SK-N-SH treated with all-trans-retinoic acid at 6 μM for 48 hours (cell line): ENCODE measurements around the gene ST14.

ENCODE experiments used
- ATAC-seq: fragments of 200-7000 bp; cut with Tn5 transposase; 3 replicates; pipeline ENCODE4 v1.9.1; 2020; ENCODE audit warnings: mild to moderate bottlenecking, moderate library complexity
- ARNTL ChIP-seq: fragments of 450-650 bp; formaldehyde crosslinking; IDR thresholded peaks from 2 replicates; pipeline ENCODE4 v1.5.0; 2020; ENCODE audit warnings: low read depth, mild to moderate bottlenecking, moderate library complexity, borderline replicate concordance
- BACH2 ChIP-seq: fragments of 250-450 bp; sonication (Bioruptor Pico); IDR thresholded peaks from 2 replicates; pipeline ENCODE4 v1.9.0; 2021; ENCODE audit warnings: mild to moderate bottlenecking, borderline replicate concordance
- CSDC2 ChIP-seq: fragments of 250-450 bp; sonication (Bioruptor Pico); IDR thresholded peaks from 2 replicates; pipeline ENCODE4 v1.5.0; 2020; ENCODE audit warnings: mild to moderate bottlenecking, moderate library complexity
- CSRNP3 ChIP-seq: fragments of 250-450 bp; sonication (Bioruptor Pico); IDR thresholded peaks from 2 replicates; pipeline ENCODE4 v1.5.1; 2021; ENCODE audit warnings: mild to moderate bottlenecking, moderate library complexity
- ESRRG ChIP-seq: fragments of 250-450 bp; sonication (Bioruptor Pico); IDR thresholded peaks from 2 replicates; pipeline ENCODE4 v1.6.1; 2021; ENCODE audit warnings: mild to moderate bottlenecking
- ISL1 ChIP-seq: fragments of 250-450 bp; sonication (Bioruptor Pico); IDR thresholded peaks from 2 replicates; pipeline ENCODE4 v2.1.2; 2022; ENCODE audit warnings: mild to moderate bottlenecking, moderate library complexity
- OSR1 ChIP-seq: fragments of 250-450 bp; sonication (Bioruptor Pico); IDR thresholded peaks from 2 replicates; pipeline ENCODE4 v1.8.0; 2022; ENCODE audit warnings: moderate library complexity, mild to moderate bottlenecking, inconsistent platforms
- PATZ1 ChIP-seq: fragments of 250-450 bp; sonication (Bioruptor Pico); IDR thresholded peaks from 2 replicates; pipeline ENCODE4 v1.8.0; 2020; ENCODE audit warnings: mild to moderate bottlenecking, moderate library complexity, borderline replicate concordance
- PPARA ChIP-seq: fragments of 250-450 bp; sonication (Bioruptor Pico); IDR thresholded peaks from 2 replicates; pipeline ENCODE4 v1.5.0; 2020; ENCODE audit warnings: mild to moderate bottlenecking, borderline replicate concordance
- RARB ChIP-seq: fragments of 250-450 bp; sonication (Bioruptor Pico); IDR thresholded peaks from 2 replicates; pipeline ENCODE4 v1.8.0; 2021; ENCODE audit warnings: mild to moderate bottlenecking, moderate library complexity
- SNAI2 ChIP-seq: fragments of 250-450 bp; sonication (Bioruptor Pico); IDR thresholded peaks from 2 replicates; pipeline ENCODE4 v1.5.0; 2020; ENCODE audit warnings: mild to moderate bottlenecking, moderate library complexity
- TCF4 ChIP-seq: fragments of 250-450 bp; sonication (Bioruptor Pico); IDR thresholded peaks from 2 replicates; pipeline ENCODE4 v1.8.0; 2021; ENCODE audit warnings: mild to moderate bottlenecking, moderate library complexity, borderline replicate concordance
- ZFP3 ChIP-seq: fragments of 250-450 bp; sonication (Bioruptor Pico); IDR thresholded peaks from 2 replicates; pipeline ENCODE4 v1.5.0; 2020; ENCODE audit warnings: mild to moderate bottlenecking, moderate library complexity
- ZFP30 ChIP-seq: fragments of 450-650 bp; formaldehyde crosslinking; IDR thresholded peaks from 2 replicates; pipeline ENCODE4 v1.5.0; 2022; ENCODE audit warnings: mild to moderate bottlenecking, moderate library complexity
- ZNF70 ChIP-seq: fragments of 450-650 bp; formaldehyde crosslinking; IDR thresholded peaks from 2 replicates; pipeline ENCODE4 v1.5.0; 2020; ENCODE audit warnings: mild to moderate bottlenecking, moderate library complexity
- TF ChIP-seq, protein P1 (sequence below): fragments of 250-450 bp; sonication (Bioruptor Pico); IDR thresholded peaks from 2 replicates; pipeline ENCODE4 v1.5.0; 2020; ENCODE audit warnings: mild to moderate bottlenecking, moderate library complexity

ST14 gene

GRCh38 chr11:130178441-130179339 is 19.1 kb downstream of the ST14 start (continued):
- TF ChIP-seq, protein P1, sequence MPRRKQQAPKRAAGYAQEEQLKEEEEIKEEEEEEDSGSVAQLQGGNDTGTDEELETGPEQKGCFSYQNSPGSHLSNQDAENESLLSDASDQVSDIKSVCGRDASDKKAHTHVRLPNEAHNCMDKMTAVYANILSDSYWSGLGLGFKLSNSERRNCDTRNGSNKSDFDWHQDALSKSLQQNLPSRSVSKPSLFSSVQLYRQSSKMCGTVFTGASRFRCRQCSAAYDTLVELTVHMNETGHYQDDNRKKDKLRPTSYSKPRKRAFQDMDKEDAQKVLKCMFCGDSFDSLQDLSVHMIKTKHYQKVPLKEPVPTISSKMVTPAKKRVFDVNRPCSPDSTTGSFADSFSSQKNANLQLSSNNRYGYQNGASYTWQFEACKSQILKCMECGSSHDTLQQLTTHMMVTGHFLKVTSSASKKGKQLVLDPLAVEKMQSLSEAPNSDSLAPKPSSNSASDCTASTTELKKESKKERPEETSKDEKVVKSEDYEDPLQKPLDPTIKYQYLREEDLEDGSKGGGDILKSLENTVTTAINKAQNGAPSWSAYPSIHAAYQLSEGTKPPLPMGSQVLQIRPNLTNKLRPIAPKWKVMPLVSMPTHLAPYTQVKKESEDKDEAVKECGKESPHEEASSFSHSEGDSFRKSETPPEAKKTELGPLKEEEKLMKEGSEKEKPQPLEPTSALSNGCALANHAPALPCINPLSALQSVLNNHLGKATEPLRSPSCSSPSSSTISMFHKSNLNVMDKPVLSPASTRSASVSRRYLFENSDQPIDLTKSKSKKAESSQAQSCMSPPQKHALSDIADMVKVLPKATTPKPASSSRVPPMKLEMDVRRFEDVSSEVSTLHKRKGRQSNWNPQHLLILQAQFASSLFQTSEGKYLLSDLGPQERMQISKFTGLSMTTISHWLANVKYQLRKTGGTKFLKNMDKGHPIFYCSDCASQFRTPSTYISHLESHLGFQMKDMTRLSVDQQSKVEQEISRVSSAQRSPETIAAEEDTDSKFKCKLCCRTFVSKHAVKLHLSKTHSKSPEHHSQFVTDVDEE (CRISPR knock-in tag), result no peak
- TF ChIP-seq PPARA (CRISPR knock-in tag), result no peak

DNA sequence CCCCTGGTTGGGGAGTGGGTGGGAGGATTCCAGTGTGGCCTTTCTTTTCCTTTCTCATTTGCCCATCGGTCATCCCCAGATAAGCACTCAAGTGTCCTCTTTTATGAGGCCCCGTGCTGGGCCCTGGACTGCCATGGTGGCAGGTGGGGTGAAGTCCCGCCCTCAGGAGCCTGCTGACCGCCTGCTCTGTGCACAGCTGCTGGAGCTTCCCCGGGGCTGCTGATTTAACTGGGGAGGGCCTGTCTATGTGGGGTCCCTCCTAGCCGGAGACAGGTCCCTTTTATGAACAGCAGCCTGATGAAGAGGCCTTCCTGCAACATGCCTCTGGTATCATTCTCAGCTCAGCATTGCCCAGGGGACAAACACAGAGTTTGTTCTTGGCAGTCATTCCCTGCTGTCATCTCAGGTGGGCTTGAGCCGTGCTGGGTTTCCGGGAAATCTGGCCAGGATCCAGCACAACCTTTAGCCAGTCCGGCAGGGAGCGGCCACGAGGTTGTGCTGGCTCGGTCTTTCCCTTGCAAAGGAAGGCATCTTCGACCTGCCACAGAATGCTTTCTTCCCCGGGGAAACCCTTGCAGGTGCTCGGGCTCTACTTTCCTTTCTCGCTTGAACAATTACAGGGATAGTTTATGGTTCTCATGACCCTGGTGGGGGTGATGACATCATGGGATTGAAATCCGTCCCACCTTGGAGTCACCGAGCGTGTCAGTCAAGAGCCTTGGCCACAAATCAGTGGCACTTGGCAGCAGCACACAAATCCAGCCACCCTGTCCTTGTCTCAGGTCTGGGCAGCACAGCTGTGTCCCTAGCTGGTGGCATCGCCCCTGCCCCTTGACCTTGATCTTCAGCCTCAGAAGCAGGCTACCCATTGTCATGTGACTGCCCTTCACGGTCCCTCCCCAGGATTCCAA is 20.1 kb downstream of the ST14 start:
- no peak for TF ChIP-seq ISL1 (CRISPR knock-in tag)
- TF ChIP-seq TCF4 (CRISPR knock-in tag), result no peak
- no peak for TF ChIP-seq ZFP30 (CRISPR knock-in tag)
- no peak for TF ChIP-seq BACH2 (CRISPR knock-in tag)
- TF ChIP-seq SNAI2 (CRISPR knock-in tag), result no peak
- no peak for TF ChIP-seq CSRNP3
- no peak for TF ChIP-seq CSDC2 (CRISPR knock-in tag)
- TF ChIP-seq RARB, result no peak
- no peak for TF ChIP-seq ESRRG (CRISPR knock-in tag)
- TF ChIP-seq ARNTL (CRISPR knock-in tag), result no peak
- no peak for TF ChIP-seq PATZ1
- no peak for TF ChIP-seq ZFP3 (CRISPR knock-in tag)
- ATAC-seq, result no peak

DNA sequence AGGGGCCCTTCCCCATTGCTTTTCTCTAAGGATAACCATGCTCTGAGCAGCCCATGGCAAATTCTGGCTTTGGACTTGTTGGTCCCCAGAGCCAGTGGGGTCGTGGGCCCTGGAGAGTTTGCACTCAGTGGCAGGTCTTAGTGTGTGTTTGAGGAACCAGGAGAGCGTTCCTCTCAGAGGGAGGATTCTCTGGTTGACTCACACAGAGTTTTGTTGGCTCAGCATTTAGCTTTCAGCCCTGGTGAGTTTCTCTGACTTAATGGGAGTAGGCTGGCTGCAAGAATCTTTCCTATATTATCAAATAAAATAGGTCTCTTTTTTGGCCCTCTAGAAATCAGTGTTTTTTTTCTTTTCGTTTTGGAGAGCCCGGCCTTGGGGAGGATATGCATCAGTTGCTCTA is 20.9 kb downstream of the ST14 start:
- no peak for TF ChIP-seq OSR1 (CRISPR knock-in tag)
- TF ChIP-seq ZNF70 (CRISPR knock-in tag), result no peak
- no peak for ATAC-seq

- no peak for TF ChIP-seq CSDC2 (CRISPR knock-in tag)
- TF ChIP-seq ZFP30 (CRISPR knock-in tag), result no peak
- TF ChIP-seq, protein P1 (CRISPR knock-in tag), result no peak
Measured at GRCh38 chr11:130180896-130181294, 21.3 kb downstream of the ST14 start.

More at GRCh38 chr11:130180896-130181294, 21.3 kb downstream of the ST14 start:
- no peak for ATAC-seq
